K562 (cell line): ENCODE results near the gene C1orf105.

Experiments used
- MCM7 ChIP-seq, 2 experiments: fragments of 450-650 bp; IDR thresholded peaks; 2 replicates each; pipeline ENCODE4 v1.6.1; 2016 to 2018
- SMAD1 ChIP-seq: fragments of 150-350 bp; IDR thresholded peaks from 2 replicates; pipeline ENCODE4 v1.6.1; 2014; ENCODE audit warnings: low read length, low read depth; ENCODE audit not compliant: partially characterized antibody
- TAF1 ChIP-seq: IDR thresholded peaks from 2 replicates; pipeline ENCODE4 v1.6.1; 2011; ENCODE audit warnings: mild to moderate bottlenecking, low read length, moderate library complexity; ENCODE audit not compliant: insufficient read depth, control insufficient read depth, severe bottlenecking; ENCODE audit errors: extremely low read depth

- TF ChIP-seq SMAD1 (no peak), TAF1 (no peak), MCM7 (IDR thresholded peaks at IDR 0.05) (no peak)
Observed at GRCh38 chr1:172469717-172470116, 49.2 kb downstream of the C1orf105 start.
